Stomach (tissue), 9 donors: ENCODE data around the gene KLC4. TPM values are rescaled to one million over a fixed set of nuclear protein-coding genes. Genes with fewer than 3 reads are reported as not detected.
"Not testable (repeated sequence)": the region's sequence is repeated elsewhere in the genome, so short reads cannot be mapped to it uniquely, and the experiment has no call there.

Experiments used
- DNase-seq, 2 donors: peaks; one replicate each; pipeline versions ENCODE4 v3.0.0 to v3.0.0-alpha.2; 2013 to 2019
- H3K27ac ChIP-seq, 5 donors: fragments of 200-600 bp in 4 of 5; sonication (generic) in 4 of 5; one replicate each; pipeline ENCODE4 v1.5.1; 2013 to 2019; ENCODE audit warnings: mild to moderate bottlenecking in 1 of 5, moderate library complexity in 1 of 5
- H3K27me3 ChIP-seq, 3 donors: fragments of 200-600 bp; sonication (generic); one replicate each; pipeline ENCODE4 v1.5.1; 2017 to 2019; ENCODE audit warnings: mixed run types in 1 of 3
- H3K36me3 ChIP-seq, 4 donors: fragments of 200-600 bp; sonication (generic); 1 replicate in 3 of 4; 2 replicates in 1 of 4; pipeline ENCODE4 v1.5.1; 2016 to 2019
- H3K4me1 ChIP-seq, 4 donors: fragments of 200-600 bp; sonication (generic); one replicate each; pipeline ENCODE4 v1.5.1; 2016 to 2019
- H3K4me3 ChIP-seq, 4 donors: fragments of 200-600 bp; sonication (generic) in 3 of 4; one replicate each; pipeline ENCODE4 v1.5.1; 2016 to 2019; ENCODE audit warnings: mild to moderate bottlenecking in 1 of 4
- H3K9me3 ChIP-seq, 4 donors: fragments of 200-600 bp; sonication (generic); one replicate each; pipeline ENCODE4 v1.5.1; 2016 to 2019
- CTCF ChIP-seq, 7 experiments: fragments of 450-650 bp in 4 of 7; fragments of 200-600 bp in 3 of 7; sonication (generic) in 3 of 7; IDR thresholded peaks; one replicate each; pipeline ENCODE4 v1.5.1; 2016 to 2019; ENCODE audit warnings: antibody characterized with exemption in 7 of 7, control low read depth in 2 of 7, mild to moderate bottlenecking in 1 of 7
- EP300 ChIP-seq: sonication (generic); formaldehyde crosslinking; IDR thresholded peaks from one replicate; pipeline ENCODE4 v1.6.1; 2017; ENCODE audit warnings: antibody characterized with exemption
- POLR2A ChIP-seq, 4 donors: fragments of 450-650 bp; IDR thresholded peaks; one replicate each; pipeline ENCODE4 v1.6.1; 2016; ENCODE audit warnings: antibody characterized with exemption in 4 of 4, control low read depth in 2 of 4, mild to moderate bottlenecking in 1 of 4, moderate library complexity in 1 of 4
- POLR2AphosphoS5 ChIP-seq, 3 donors: sonication (generic); formaldehyde crosslinking; IDR thresholded peaks; one replicate each; pipeline ENCODE4 v1.6.1; 2016; ENCODE audit warnings: antibody characterized with exemption in 3 of 3
- WGBS, 5 donors: extraction: QIAGEN DNeasy Blood & Tissue Kit in 3 of 5; methylation state at CpG; one replicate each; pipeline versions ENCODE4 v1.1.5 to v1.1.7; 2013 to 2018; 5-methylcytosine and 5-hydroxymethylcytosine counted together
- intact Hi-C: fragments of 100-400 bp; cut with DNase I; formaldehyde crosslinking; loops from one replicate; pipeline ENCODE4 v1.15.1; 2023; ENCODE audit warnings: low total_unique reads
- polyA plus RNA-seq, 3 donors: library from polyadenylated mRNA; stranded (reverse); fragments of 200-250 nt; gene quantifications; one replicate each; pipeline ENCODE4 v1.2.3, GENCODE V29; 2013
- total RNA-seq, 5 donors: library from RNA; depleted of rRNA; stranded (reverse); fragments of >200 nt; gene quantifications; one replicate each; pipeline versions ENCODE4 v1.1.0 to v1.2.3, GENCODE V29; 2014 to 2016
- donor health status: healthy with polysubstance abuse.
- donor health status: Bipolar disorder and iron deficiency.
- donor health status: healthy.

The KLC4 gene
- total and polyA plus RNA-seq, 8 donors: 23.5 to 410 (median 48.3) TPM

DNA sequence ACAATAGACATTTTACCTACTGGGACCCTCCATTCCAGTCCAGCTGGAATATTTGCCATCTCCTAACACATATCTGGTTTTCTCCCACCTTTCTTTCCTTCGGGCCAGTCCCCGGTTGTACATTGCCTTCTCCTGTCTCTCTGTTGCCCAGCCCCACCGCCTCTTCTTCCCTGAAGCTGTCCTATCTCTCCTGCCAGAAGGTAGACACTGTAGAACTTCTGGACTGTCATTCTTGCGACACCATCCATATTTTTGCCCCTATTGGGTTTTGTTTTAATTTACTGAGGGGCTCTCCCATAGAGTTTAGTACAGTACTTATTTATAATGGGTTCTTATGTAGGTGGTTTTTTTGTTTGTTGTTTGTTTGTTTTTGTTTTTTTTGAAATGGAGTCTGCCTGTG lies 21.6 kb downstream of the KLC4 start:
- no peaks in the 10 kb centered on the region for H3K36me3 ChIP-seq
- no peak overlapping the region for H3K27ac ChIP-seq
- intact Hi-C loops: no loop called here
- no peaks in the 10 kb centered on the region for H3K9me3 ChIP-seq
- no peak overlapping the region for H3K4me3 ChIP-seq
- DNase-seq: no peak
- H3K27me3 ChIP-seq: peaks cover 0 to 22% (median 5%) of the 10 kb centered on the region in 3 donors
- H3K4me1 ChIP-seq: peaks cover 7 to 28% (median 20%) of the 10 kb centered on the region in 4 donors
- no peak for TF ChIP-seq CTCF (IDR thresholded peaks at IDR 0.05)
- TF ChIP-seq POLR2AphosphoS5 (IDR thresholded peaks at IDR 0.05): no peak
- no peak for TF ChIP-seq EP300
- no peak for TF ChIP-seq POLR2A (IDR thresholded peaks at IDR 0.05)
- WGBS, 5 donors: 92 to 97% (median 94%) methylated on average over 4 of the region's 4 CpGs

- H3K4me1 ChIP-seq: peaks cover 6 to 20% (median 12%) of the 10 kb centered on the region in 4 donors
- H3K27ac ChIP-seq, H3K9me3 ChIP-seq, DNase-seq, H3K36me3 ChIP-seq, H3K4me3 ChIP-seq, intact Hi-C loops: not testable (repeated sequence)
- H3K27me3 ChIP-seq: peaks cover 0 to 13% (median 0%) of the 10 kb centered on the region in 3 donors
- WGBS, 5 donors: 79 to 88% (median 84%) methylated on average over 9 of the region's 9 CpGs
Measured at GRCh38 chr6:43081922-43082321, 22.5 kb downstream of the KLC4 start.

DNA sequence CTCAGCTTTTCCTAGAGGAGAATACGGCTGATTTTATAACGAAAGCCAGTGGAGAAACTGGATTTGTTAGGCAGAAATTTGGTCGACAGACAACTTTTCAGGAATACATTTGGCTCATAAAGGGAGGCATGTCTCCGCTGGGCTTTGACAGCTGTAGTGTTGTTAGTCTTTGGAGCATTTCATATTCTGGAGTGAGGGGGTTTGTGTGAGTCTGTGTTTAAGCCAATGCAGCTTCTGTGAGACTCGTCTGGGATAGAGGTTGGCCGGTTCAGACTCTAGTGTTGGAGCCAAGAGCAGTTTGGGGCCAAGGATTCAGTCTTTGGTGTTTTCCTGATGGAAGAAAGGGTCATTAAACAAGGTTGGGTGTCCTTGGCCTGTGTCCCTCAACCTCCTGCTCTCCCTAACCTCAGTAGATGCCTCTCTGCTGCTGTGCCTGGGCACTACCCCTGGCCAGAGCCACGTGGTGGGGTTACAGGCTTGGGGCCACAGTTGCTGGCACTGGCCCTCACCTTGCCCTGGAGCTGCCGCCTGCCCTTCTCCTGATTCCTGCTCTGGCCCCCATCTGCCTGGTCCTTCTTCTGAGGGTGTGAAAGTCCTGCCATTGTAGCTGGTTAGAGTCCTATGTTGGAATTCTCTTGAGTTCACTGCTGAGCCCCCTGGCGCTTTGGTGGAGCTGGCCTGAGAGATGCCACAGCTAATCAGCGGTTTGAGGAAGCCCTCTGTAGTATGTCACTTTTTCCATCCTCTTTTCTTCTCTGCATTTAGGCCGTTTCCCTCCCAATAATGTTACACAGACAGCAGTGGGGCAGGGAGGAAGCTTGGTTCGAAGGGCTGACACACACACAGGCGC lies 23.6 kb downstream of the KLC4 start:
- H3K36me3 ChIP-seq: no peaks in the 10 kb centered on the region
- WGBS, 5 donors: 64 to 78% (median 69%) methylated on average over 12 to 13 of the region's 13 CpGs
- H3K4me3 ChIP-seq: no peak overlapping the region
- TF ChIP-seq POLR2A (IDR thresholded peaks at IDR 0.05): no peak
- no peak for TF ChIP-seq EP300
- no peak for TF ChIP-seq POLR2AphosphoS5 (IDR thresholded peaks at IDR 0.05)
- TF ChIP-seq CTCF (IDR thresholded peaks at IDR 0.05): no peak
- H3K9me3 ChIP-seq: no peaks in the 10 kb centered on the region
- H3K27ac ChIP-seq: no peak overlapping the region
- DNase-seq: peak in 1 of 2 donors; percentile 64
- peaks cover 0 to 2% (median 0%) of the 10 kb centered on the region in 3 donors for H3K27me3 ChIP-seq
- peaks cover 0 to 9% (median 1%) of the 10 kb centered on the region in 4 donors for H3K4me1 ChIP-seq
- intact Hi-C loops: no loop called here

DNA sequence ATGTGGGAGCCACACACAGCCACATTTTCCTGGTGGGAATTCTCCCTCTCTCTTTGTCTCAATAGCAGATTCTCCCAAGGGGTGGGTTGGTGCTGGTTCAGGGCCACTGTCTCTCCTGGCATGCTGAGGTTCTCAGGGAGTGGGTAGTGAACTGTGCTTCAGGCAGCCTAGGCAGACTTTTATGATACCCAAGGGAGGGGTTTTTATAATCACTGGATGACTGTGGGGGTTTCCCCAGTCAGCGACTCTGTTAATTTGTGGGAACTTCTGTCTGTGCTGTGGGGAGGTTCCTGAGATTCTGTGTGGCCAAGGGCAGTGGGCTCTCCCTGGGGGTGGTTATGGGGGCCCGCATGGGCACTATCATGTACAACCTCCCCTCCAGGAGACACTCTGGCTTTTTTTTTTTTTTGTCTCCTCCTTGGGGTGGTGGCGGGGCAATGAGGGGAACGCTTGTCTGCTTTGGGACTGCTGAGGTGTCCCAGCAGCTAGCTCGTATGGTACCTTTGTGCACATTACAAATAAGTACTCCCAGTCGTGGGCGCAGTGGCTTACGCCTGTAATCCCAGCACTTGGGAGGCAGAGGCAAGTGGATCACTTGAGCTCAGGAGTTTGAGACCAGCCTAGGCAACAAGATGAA lies 26.7 kb downstream of the KLC4 start:
- Histone ChIP-seq H3K4me3 (no peak overlapping the region), H3K9me3 (no peaks in the 10 kb centered on the region), H3K27ac (no peak overlapping the region), H3K4me1 (peaks cover 0 to 24% (median 15%) of the 10 kb centered on the region in 4 donors), H3K27me3 (no peaks in the 10 kb centered on the region), H3K36me3 (no peaks in the 10 kb centered on the region)
- DNase-seq: no peak
- WGBS, 5 donors: 79 to 90% (median 87%) methylated on average over 8 of the region's 8 CpGs
- intact Hi-C loops: no loop called here
- no peak for TF ChIP-seq EP300
- no peak for TF ChIP-seq CTCF (IDR thresholded peaks at IDR 0.05)
